ENCODE measurements around the gene RAD21L1. TPM values are rescaled to one million over a fixed set of nuclear protein-coding genes. Genes with fewer than 3 reads are reported as not detected.

The RAD21L1 gene
- total and polyA plus RNA-seq, 2 of the 8 experiments (the other 6 are each of a cell fraction or from before 2014, with no cell fraction given) = 0.06 to 0.26 TPM

DNA sequence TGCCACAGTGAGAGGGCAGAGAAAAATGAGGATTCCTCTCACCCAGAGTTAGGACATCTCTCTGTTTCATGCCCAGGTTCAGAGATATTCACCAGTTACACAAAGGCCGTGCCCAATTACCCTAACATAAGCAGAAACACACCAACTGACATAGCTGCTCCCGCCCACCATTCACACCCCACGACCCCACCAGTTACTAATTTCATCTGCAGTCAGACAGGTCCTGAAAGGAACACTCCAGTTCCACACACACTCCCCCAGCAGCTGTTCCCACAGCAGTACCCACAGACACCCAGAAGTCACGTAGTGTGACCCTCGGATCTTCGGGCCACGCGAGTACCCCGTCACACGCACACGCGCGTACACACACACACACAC lies 41.6 kb upstream of the RAD21L1 start:
- no peak for DNase-seq (ENCODE audit: low read depth in 1 of 2, low spot score in 2 of 2)
- WGBS, 2 experiments (ENCODE audit: extremely low coverage in 1 of 2, insufficient coverage in 1 of 2, insufficient read length in 1 of 2, insufficient replicate concordance in 2 of 2, low coverage in 1 of 2, low lambda C conversion rate in 2 of 2, missing lambda C conversion rate in 1 of 2) = 70% methylated on average over 13 of the region's 13 CpGs; no CpG with 5 or more reads in 1 of the 2 experiments
- POLR2A ChIA-PET (ENCODE audit: partially characterized antibody) = interaction anchor here (1.5 kb wide), 2 partner anchors 9 to 11 kb away, joined by 3 to 7 read pairs; no protein-coding TSS in a partner anchor

More for the DNA sequence above, 41.6 kb upstream of the RAD21L1 start:
- Histone ChIP-seq H3K14ac (ENCODE audit: insufficient read length) (no peak overlapping the region), H2AFZ (ENCODE audit: low read length) (no peak overlapping the region), H2BK15ac (ENCODE audit: low read length) (no peak overlapping the region), H3K18ac (ENCODE audit: extremely low read depth, low read length) (no peak overlapping the region), H2AK5ac (ENCODE audit: low read depth, low read length) (no peak overlapping the region), H2BK12ac (ENCODE audit: low read depth, low read length) (no peak overlapping the region), H4K20me1 (replicated peaks in 1 of 2; ENCODE audit: control insufficient read depth in 1 of 2, insufficient read depth in 2 of 2, low read length in 2 of 2) (peaks cover 0 to 5% of the 10 kb centered on the region in 2 experiments), H3K56ac (replicated peaks; ENCODE audit: insufficient read length, low read depth, low read length) (no peak overlapping the region), H3K4me1 (replicated peaks in 1 of 4; ENCODE audit: control insufficient read depth in 3 of 4, insufficient read depth in 4 of 4, low read length in 3 of 4) (peaks cover 0 to 14% (median 8%) of the 10 kb centered on the region in 4 experiments; a peak in 5 of 7 replicates), H3K4ac (replicated peaks; ENCODE audit: insufficient read length, low read depth, low read length) (no peak overlapping the region), H2BK5ac (ENCODE audit: low read depth, low read length) (no peak overlapping the region), H3K9ac (replicated peaks in 1 of 4; ENCODE audit: extremely low read depth in 1 of 4, low read depth in 3 of 4, low read length in 3 of 4) (no peak overlapping the region), H4K8ac (ENCODE audit: extremely low read depth, insufficient read depth, low read length) (no peak overlapping the region; the same call in 1 of the 2 replicates), H3K79me2 (ENCODE audit: control insufficient read depth in 1 of 2, insufficient read depth in 2 of 2, low read length in 2 of 2) (no peaks in the 10 kb centered on the region), H3K9me3 (ENCODE audit: insufficient read depth in 2 of 2, low read depth in 1 of 2, low read length in 1 of 2) (no peaks in the 10 kb centered on the region), H4K91ac (replicated peaks; ENCODE audit: insufficient read length, low read length) (no peak overlapping the region), H3K36me3 (ENCODE audit: control insufficient read depth in 2 of 4, insufficient read depth in 4 of 4, low read length in 3 of 4) (no peaks in the 10 kb centered on the region; a peak in 1 of 8 replicates), H3K4me2 (ENCODE audit: insufficient read depth in 1 of 2, low read depth in 2 of 2, low read length in 2 of 2) (peak overlapping the region; percentile 62 to 97), H3K23ac (ENCODE audit: insufficient read length) (no peak overlapping the region), H4K5ac (ENCODE audit: insufficient read length, low read depth, low read length) (no peak overlapping the region), H2BK20ac (ENCODE audit: low read length) (no peak overlapping the region), H3K27ac (ENCODE audit: low read depth, low read length) (no peak overlapping the region), H2BK120ac (replicated peaks; ENCODE audit: low read depth, low read length) (no peak overlapping the region), H3K27me3 (replicated peaks in 1 of 4; ENCODE audit: control insufficient read depth in 3 of 4, extremely low read depth in 1 of 4, insufficient read depth in 3 of 4, low read length in 3 of 4) (peaks cover 8 to 38% (median 26%) of the 10 kb centered on the region in 4 experiments), H3K23me2 (ENCODE audit: low read depth, low read length) (peaks cover 11% of the 10 kb centered on the region; the same call in 1 of the 2 replicates), H3K79me1 (ENCODE audit: low read depth, low read length) (0 out of 2 replicates have a peak, but pooled peaks cover 2% of the 10 kb centered on the region), H3K4me3 (ENCODE audit: extremely low read depth in 1 of 4, insufficient read depth in 2 of 4, low read depth in 3 of 4, low read length in 4 of 4) (peak overlapping the region; percentile 41 to 72 (median 44); a peak in 5 of 8 replicates)
- CTCF ChIA-PET (ENCODE audit: partially characterized antibody) = interaction anchor here (0.8 to 4.6 kb wide), 7 partner anchors 9 to 251 kb away, joined by 3 to 27 read pairs (median 5); no protein-coding TSS in a partner anchor
- TF ChIP-seq BCL11A (IDR thresholded peaks at IDR 0.05; ENCODE audit: low read depth in 2 of 2, low read length in 2 of 2) = no peak
- no peak for FAIRE-seq

Measured in H1 (cell line).